Measurements from ENCODE around the gene COL20A1. TPM values are rescaled to one million over a fixed set of nuclear protein-coding genes. Genes with fewer than 3 reads are reported as not detected.

COL20A1 gene
- total RNA-seq, 1 experiment from 2014 or later, result 2.3 TPM

- Histone ChIP-seq H3K4ac (ENCODE audit: low read depth, low read length) (no peak overlapping the region), H2BK5ac (ENCODE audit: insufficient read length, low read length) (no peak overlapping the region), H3K9ac (ENCODE audit: extremely low read depth, insufficient read length, low read length) (no peak overlapping the region), H4K20me1 (ENCODE audit: control insufficient read depth, insufficient read depth, insufficient read length) (no peaks in the 10 kb centered on the region), H4K8ac (replicated peaks; ENCODE audit: insufficient read length, low read depth, low read length) (no peak overlapping the region), H3K9me3 (ENCODE audit: control insufficient read depth, low read depth, low read length) (no peaks in the 10 kb centered on the region), H2AK5ac (ENCODE audit: insufficient read length, low read length) (no peak overlapping the region), H3K79me2 (ENCODE audit: insufficient read depth, low read length) (no peaks in the 10 kb centered on the region), H3K18ac (ENCODE audit: insufficient read length, low read depth, low read length) (no peak overlapping the region), H4K91ac (ENCODE audit: insufficient read length, low read depth, low read length) (no peak overlapping the region), H2BK12ac (ENCODE audit: insufficient read length, low read depth, low read length) (no peak overlapping the region), H2BK20ac (ENCODE audit: low read depth, low read length, poor library complexity, severe bottlenecking) (no peak overlapping the region), H3K4me1 (ENCODE audit: insufficient read depth, low read length) (no peaks in the 10 kb centered on the region), H3T11ph (ENCODE audit: low read length) (no peak overlapping the region), H3K23me2 (ENCODE audit: insufficient read length, low read depth, low read length, poor library complexity, severe bottlenecking) (no peaks in the 10 kb centered on the region), H3K27me3 (ENCODE audit: insufficient read depth, low read length) (no peaks in the 10 kb centered on the region), H3K23ac (ENCODE audit: insufficient read length, low read depth, low read length) (no peak overlapping the region), H2AFZ (ENCODE audit: low read length) (no peak overlapping the region), H2BK15ac (ENCODE audit: low read depth, low read length) (no peak overlapping the region), H3K14ac (ENCODE audit: insufficient read depth, low read length) (no peak overlapping the region; the same call in 1 of the 2 replicates), H4K5ac (ENCODE audit: insufficient read length, low read depth, low read length) (no peak overlapping the region), H3K79me1 (ENCODE audit: insufficient read depth, low read depth, low read length, poor library complexity, severe bottlenecking) (no peaks in the 10 kb centered on the region), H3K4me2 (ENCODE audit: insufficient read depth, insufficient read length, low read length) (no peak overlapping the region), H3K56ac (ENCODE audit: insufficient read length, low read depth, low read length) (no peak overlapping the region), H2BK120ac (ENCODE audit: low read depth, low read length, poor library complexity, severe bottlenecking) (no peak overlapping the region), H3K27ac (ENCODE audit: insufficient read length, low read depth, low read length) (no peak overlapping the region)
- Mint-ChIP-seq H3K27ac (no peak overlapping the region), H3K27me3 (ENCODE audit: low read depth) (peaks cover 6% of the 10 kb centered on the region), H3K4me1 (peaks cover 0 to 10% of the 10 kb centered on the region in 2 experiments; a peak in 2 of 4 replicates), H3K4me3 (no peak overlapping the region), H3K9me3 (no peaks in the 10 kb centered on the region), H3K36me3 (ENCODE audit: insufficient read depth in 1 of 3, low read depth in 3 of 3) (no peaks in the 10 kb centered on the region)
- no peak for TF ChIP-seq CTCF (conservative IDR thresholded peaks at IDR 0.05)
- no peak for DNase-seq
- no CpG with 5 or more reads among the region's 20 CpGs for WGBS (ENCODE audit: extremely low coverage, insufficient read length, low lambda C conversion rate)
Observed at GRCh38 chr20:63321148-63321831, 28.3 kb downstream of the COL20A1 start.

Data from H9 (cell line).